ENCODE measurements around the gene NUP188. TPM values are rescaled to one million over a fixed set of nuclear protein-coding genes. Genes with fewer than 3 reads are reported as not detected.
A peak's percentile ranks its signal among the peaks of the same experiment; 100 is the strongest.
"Not testable (repeated sequence)": the region's sequence is repeated elsewhere in the genome, so short reads cannot be mapped to it uniquely, and the experiment has no call there.

NUP188 gene
- polyA plus RNA-seq, 4 donors = 35.2 to 60.5 (median 47.4) TPM

- DNase-seq (ENCODE audit: low read depth in 4 of 4, low spot score in 2 of 4) = no peak
These were observed 55.5 kb downstream of the NUP188 start for GRCh38 chr9:129002992-129003391.

- DNase-seq (ENCODE audit: low read depth in 4 of 4, low spot score in 2 of 4) = not testable (repeated sequence)
These were observed 56.7 kb downstream of the NUP188 start for GRCh38 chr9:129004173-129004572.

GRCh38 chr9:129005336-129005997, 58.0 kb downstream of the NUP188 start:
- DNase-seq (ENCODE audit: low read depth in 4 of 4, low spot score in 2 of 4) = no peak

- DNase-seq (ENCODE audit: low read depth in 4 of 4, low spot score in 2 of 4) = peak in 2 of 4 donors; percentile 42 to 52
These were observed 59.0 kb downstream of the NUP188 start for GRCh38 chr9:129006328-129007034.

GRCh38 chr9:129007035-129007765, 59.7 kb downstream of the NUP188 start:
- no peak for DNase-seq (ENCODE audit: low read depth in 4 of 4, low spot score in 2 of 4)

- DNase-seq (ENCODE audit: low read depth in 4 of 4, low spot score in 2 of 4) = no peak
These were observed 60.4 kb downstream of the NUP188 start for GRCh38 chr9:129007766-129008468.

GRCh38 chr9:129008469-129008965, 61.0 kb downstream of the NUP188 start:
- DNase-seq (ENCODE audit: low read depth in 4 of 4, low spot score in 2 of 4) = no peak

GRCh38 chr9:129008986-129009583, 61.6 kb downstream of the NUP188 start:
- no peak for DNase-seq (ENCODE audit: low read depth in 4 of 4, low spot score in 2 of 4)

GRCh38 chr9:129009584-129010141, 62.2 kb downstream of the NUP188 start:
- DNase-seq (ENCODE audit: low read depth in 4 of 4, low spot score in 2 of 4) = no peak

- no peak for DNase-seq (ENCODE audit: low read depth in 4 of 4, low spot score in 2 of 4)
These were observed 62.9 kb downstream of the NUP188 start for GRCh38 chr9:129010267-129010975.

- DNase-seq (ENCODE audit: low read depth in 4 of 4, low spot score in 2 of 4) = no peak
These were observed 63.7 kb downstream of the NUP188 start for GRCh38 chr9:129011170-129011569.

GRCh38 chr9:129011761-129012181, 64.3 kb downstream of the NUP188 start:
- DNase-seq (ENCODE audit: low read depth in 4 of 4, low spot score in 2 of 4) = no peak

GRCh38 chr9:129012343-129012742, 64.8 kb downstream of the NUP188 start:
- no peak for DNase-seq (ENCODE audit: low read depth in 4 of 4, low spot score in 2 of 4)

GRCh38 chr9:129012893-129013448, 65.5 kb downstream of the NUP188 start:
- DNase-seq (ENCODE audit: low read depth in 4 of 4, low spot score in 2 of 4) = no peak

GRCh38 chr9:129013674-129014073, 66.2 kb downstream of the NUP188 start:
- no peak for DNase-seq (ENCODE audit: low read depth in 4 of 4, low spot score in 2 of 4)

- no peak for DNase-seq (ENCODE audit: low read depth in 4 of 4, low spot score in 2 of 4)
These were observed 66.6 kb downstream of the NUP188 start for GRCh38 chr9:129014124-129014523.

GRCh38 chr9:129014608-129015007, 67.1 kb downstream of the NUP188 start:
- DNase-seq (ENCODE audit: low read depth in 4 of 4, low spot score in 2 of 4) = no peak

GRCh38 chr9:129021091-129021490, 73.6 kb downstream of the NUP188 start:
- no peak for DNase-seq (ENCODE audit: low read depth in 4 of 4, low spot score in 2 of 4)

GRCh38 chr9:129022037-129022436, 74.5 kb downstream of the NUP188 start:
- no peak for DNase-seq (ENCODE audit: low read depth in 4 of 4, low spot score in 2 of 4)

All from left renal cortex interstitium (tissue), 4 donors.